Endothelial cell of umbilical vein (primary cell): Measurements from ENCODE around the gene SLC19A1.

Experiments used
- CTCF ChIP-seq, 2 donors: IDR thresholded peaks; 1 replicate in 1 of 2; 2 replicates in 1 of 2; pipeline ENCODE4 v1.5.1; 2011; ENCODE audit warnings: low read length in 2 of 2, mild to moderate bottlenecking in 2 of 2, moderate library complexity in 2 of 2, control low read depth in 1 of 2, inconsistent platforms in 1 of 2, low read depth in 1 of 2; ENCODE audit not compliant: insufficient read depth in 1 of 2; ENCODE audit errors: extremely low read depth in 1 of 2
- EZH2 ChIP-seq: IDR thresholded peaks from 2 replicates; pipeline ENCODE4 v1.6.1; 2012; ENCODE audit warnings: borderline replicate concordance, low read depth, mild to moderate bottlenecking, moderate library complexity, low read length, inconsistent platforms; ENCODE audit not compliant: severe bottlenecking
- GATA2 ChIP-seq: IDR thresholded peaks from 2 replicates; pipeline ENCODE4 v1.7.0; 2011; ENCODE audit warnings: low read depth, mild to moderate bottlenecking, moderate library complexity, mixed read lengths, low read length; ENCODE audit not compliant: insufficient read length, insufficient read depth
- JUN ChIP-seq: IDR thresholded peaks from 2 replicates; pipeline ENCODE4 v1.6.1; 2011; ENCODE audit warnings: borderline replicate concordance, low read depth; ENCODE audit not compliant: insufficient read length, insufficient read depth
- MAX ChIP-seq: IDR thresholded peaks from 2 replicates; pipeline ENCODE4 v1.6.1; 2011; ENCODE audit not compliant: insufficient read depth, insufficient read length
- MYC ChIP-seq: IDR thresholded peaks from one replicate; pipeline ENCODE4 v1.6.1; 2011; ENCODE audit warnings: mild to moderate bottlenecking, low read depth, low read length
- POLR2A ChIP-seq: IDR thresholded peaks from 2 replicates; pipeline ENCODE4 v1.6.1; 2012; ENCODE audit warnings: low read depth, mild to moderate bottlenecking, control low read depth, low read length
- POLR2AphosphoS5 ChIP-seq: IDR thresholded peaks from 2 replicates; pipeline ENCODE4 v1.6.1; 2012; ENCODE audit warnings: low read depth, mild to moderate bottlenecking, control low read depth, low read length, moderate library complexity; ENCODE audit not compliant: insufficient read depth

GRCh38 chr21:45488931-45489721 lies 53.1 kb downstream of the SLC19A1 start:
- TF ChIP-seq CTCF (IDR thresholded peaks at IDR 0.05; ENCODE audit: extremely low read depth in 1 of 2, insufficient read depth in 1 of 2, low read depth in 1 of 2, low read length in 2 of 2) (no peak), GATA2 (no peak), POLR2AphosphoS5 (no peak), POLR2A (no peak), MAX (no peak), EZH2 (no peak), MYC (no peak), JUN (no peak)
